GM21825 (cell line): Measurements from ENCODE around the gene SLC22A23.

Experiments used
- ATAC-seq: cut with Tn5 transposase; IDR thresholded peaks from one replicate; pipeline ENCODE4 v1.9.1; 2021; ENCODE audit warnings: mild to moderate bottlenecking, moderate library complexity; ENCODE audit not compliant: unreplicated experiment

Gene SLC22A23

DNA sequence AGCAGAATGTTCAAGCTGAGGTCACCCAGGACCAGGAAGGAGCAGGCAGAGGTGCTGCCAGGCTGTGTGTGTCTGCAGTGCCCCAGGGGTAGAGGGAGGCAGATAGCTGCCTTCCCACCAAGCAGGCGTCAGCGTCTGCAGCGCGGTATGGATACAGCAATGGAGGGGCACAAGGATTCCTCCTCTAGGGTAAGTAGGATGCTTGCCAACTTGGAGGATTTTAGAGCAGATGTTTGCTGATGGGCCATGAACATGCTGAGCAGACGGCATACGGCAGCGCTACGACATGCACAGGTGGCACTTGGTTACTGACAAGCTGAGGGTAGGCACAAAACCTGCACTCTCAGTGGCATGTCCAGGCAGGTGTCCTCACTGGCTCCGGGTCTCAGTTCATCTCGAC lies 150.0 kb downstream of the SLC22A23 start:
- ATAC-seq, result no peak

DNA sequence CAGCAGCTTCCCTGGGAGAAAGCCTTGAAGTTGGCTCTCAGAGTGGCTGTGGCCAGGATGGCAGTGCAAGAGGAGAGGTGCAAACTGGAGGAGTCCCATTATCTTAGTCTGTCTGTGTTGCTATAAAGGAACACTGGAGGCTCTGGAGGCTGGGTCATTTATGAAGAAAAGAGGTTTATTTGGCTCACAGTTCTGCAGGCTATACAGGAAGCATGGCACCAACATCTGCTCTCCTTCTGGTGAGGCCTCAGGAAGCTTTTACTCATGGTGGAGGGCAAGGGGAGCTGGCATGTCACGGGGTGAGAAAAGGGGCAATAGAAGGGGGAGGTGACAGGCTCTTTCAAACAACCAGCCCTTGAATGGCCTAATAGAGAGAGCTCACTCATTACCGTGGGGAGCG lies 151.0 kb downstream of the SLC22A23 start:
- no peak for ATAC-seq

- ATAC-seq, result no peak
These were observed 151.7 kb downstream of the SLC22A23 start for GRCh38 chr6:3305216-3305565.

DNA sequence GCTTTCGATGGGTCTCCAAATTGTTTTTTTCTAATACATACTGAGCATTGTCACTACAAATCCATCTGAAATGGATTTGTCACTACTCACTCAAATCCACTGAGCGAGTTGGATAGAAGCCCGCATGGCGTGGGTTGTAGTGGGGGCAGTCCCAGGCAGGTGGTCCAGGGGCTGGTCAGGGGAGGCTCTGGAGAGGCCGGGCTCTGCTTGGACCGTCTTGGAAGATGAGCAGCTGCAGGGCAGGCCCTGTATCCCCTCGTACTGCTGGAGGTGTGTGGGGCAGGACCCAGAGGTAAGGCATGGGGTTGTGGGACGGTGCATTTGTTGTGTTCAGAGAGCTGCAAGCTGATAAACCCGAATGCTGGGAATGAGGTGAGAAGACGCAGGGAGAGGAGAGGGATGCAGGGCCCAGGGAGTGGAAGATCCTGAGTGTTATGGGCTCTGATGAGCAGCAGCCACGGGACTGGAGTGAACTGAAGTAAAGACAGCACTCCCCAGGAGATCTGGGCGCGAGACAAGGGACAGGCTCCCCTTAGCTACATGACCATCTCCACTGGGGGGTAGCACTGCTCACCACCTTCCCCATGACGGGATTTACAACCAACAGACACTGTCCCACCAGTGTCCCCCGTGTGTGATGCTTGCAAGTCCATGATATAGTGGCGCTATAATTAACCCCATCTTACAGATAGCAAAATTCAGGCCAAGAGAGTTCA lies 152.2 kb downstream of the SLC22A23 start:
- ATAC-seq, result no peak

DNA sequence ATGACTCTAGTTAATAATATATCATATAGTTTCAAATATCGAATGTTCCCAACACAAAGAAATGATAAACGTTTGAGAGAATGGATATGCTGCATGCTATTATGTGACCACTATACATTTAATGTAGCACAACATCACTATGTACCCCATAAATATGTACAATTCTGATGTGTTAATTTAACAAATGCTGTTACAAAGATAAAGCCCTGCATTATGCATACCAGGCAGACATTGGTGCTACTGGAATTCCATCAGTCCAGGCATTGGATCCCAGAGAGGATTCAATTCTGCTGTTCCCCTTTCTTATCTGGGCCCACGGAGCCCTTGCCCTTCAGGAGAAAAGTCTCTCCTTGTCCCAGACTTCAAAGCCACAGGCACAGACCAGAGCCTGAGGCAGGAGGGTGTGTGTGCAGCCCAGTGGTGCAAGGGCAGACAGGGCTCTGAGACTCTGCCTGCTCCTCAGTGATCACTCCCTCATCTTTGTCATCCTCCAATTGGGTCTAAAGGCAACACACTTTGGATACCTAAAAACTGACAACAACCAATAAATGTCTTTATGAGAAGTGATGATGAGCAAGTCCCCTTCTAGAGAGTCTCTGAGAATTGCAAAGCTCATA lies 152.9 kb downstream of the SLC22A23 start:
- ATAC-seq, result no peak

DNA sequence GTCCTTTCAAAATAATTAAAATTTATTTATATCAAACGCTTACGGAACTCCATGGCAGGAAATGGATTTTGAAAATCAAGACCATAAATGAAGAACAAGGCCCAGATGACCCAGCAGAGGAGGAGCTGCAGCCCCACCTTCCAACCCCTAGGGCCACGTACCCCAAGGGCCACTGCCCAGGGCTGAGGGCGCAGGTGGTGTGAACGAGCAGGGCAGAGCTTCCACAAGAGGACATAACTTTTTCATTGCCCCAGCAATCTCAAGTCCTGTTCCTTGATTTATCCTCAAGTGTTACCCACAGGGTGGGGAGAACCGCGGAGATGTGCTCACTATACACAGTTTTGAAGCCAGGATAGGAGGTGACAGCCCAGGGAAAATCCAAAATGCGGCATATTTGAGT lies 155.3 kb downstream of the SLC22A23 start:
- no peak for ATAC-seq

GRCh38 chr6:3299221-3299620 lies 157.6 kb downstream of the SLC22A23 start:
- ATAC-seq, result no peak

GRCh38 chr6:3297909-3298308 lies 158.9 kb downstream of the SLC22A23 start:
- ATAC-seq, result no peak

GRCh38 chr6:3297006-3297405 lies 159.8 kb downstream of the SLC22A23 start:
- no peak for ATAC-seq

GRCh38 chr6:3296537-3296936 lies 160.3 kb downstream of the SLC22A23 start:
- no peak for ATAC-seq

GRCh38 chr6:3296078-3296477 lies 160.8 kb downstream of the SLC22A23 start:
- no peak for ATAC-seq

DNA sequence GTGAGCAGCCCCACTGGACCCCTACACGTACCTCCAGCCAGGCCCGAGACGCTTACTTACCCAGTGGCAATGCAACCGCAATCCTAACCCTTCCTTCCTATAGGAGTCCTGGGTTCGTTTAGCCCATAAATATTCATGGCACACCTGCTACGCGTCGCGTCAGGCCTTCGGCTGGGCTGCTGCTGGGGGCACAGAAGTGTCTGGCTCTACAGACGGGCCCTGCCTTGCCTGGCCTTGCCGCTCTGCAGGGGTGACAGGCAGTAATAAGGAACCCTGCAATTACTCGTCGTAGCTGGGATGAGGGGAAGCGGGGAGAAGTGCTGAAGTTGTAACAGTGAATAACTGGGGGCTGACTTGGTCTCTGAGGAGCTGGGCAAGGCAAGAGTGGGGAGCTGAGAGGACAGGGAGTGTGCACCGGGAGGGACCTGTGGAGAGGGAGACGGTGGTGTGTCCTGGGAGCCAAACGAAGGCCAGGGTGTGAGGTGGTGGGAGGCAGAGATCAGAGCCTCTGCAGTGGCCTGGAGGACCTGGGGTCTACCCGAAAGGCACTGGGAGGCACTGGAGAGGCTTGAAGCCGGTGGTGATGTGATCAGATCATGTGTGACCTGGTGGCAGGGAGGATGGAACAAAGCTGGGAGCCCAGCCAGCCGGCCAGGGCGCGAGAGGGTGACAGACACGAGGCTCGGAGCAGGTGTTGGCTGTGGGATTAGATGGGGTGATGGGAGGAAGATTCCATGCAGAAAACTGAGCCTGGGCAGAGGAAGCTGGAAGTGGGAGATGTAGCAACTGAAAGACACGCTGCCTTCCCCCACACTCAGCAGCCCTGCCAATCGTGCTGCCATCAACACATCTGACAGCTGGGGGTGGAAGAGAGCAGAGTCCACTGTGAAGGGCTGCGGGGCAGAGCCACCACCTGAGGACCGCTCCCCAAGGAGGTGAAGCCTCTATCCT lies 161.7 kb downstream of the SLC22A23 start:
- no peak for ATAC-seq

- no peak for ATAC-seq
These were observed 162.5 kb downstream of the SLC22A23 start for GRCh38 chr6:3294396-3294795.

DNA sequence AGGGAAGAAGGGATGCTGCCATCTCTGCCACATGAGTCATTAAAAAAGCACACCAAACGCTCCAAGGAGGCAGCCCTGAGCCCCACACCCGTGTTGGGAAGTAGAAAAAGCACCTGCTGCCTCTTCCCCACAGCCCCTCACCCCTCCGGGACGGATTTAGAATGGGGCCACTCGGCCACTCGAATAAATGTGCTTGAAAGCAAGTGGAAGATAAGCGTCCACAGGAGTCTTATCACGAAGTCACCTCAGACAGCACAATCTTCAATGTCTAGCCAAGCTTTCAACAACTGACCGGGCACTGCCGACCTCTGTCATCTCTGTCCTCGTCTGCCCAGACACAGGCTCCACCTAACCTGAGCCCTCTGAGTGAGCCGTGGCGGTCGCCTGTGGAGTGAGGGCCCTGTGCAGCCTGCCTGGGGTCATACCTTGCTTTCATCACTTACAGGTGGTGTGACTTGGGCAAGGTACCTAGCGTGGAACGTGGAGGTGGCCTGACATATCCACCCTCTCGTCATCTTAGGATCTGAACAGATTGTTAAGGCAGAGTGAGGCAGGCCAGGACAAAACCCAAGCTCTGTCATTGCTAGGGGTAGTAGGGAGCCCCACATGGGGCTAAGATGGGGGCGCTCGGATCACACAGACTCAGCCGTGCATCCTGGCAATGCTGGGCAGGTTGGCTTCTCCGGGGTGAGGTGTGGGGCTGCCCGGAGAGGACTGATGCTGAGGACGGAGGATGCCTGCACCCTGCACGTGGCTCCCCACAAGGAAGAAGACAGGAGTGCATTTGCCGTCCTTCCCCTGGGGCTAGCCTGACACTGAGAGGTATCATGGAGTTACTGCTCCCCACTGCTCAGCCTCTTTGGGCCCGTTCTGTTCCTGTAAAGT lies 163.3 kb downstream of the SLC22A23 start:
- ATAC-seq, result no peak

- no peak for ATAC-seq
These were observed 164.2 kb downstream of the SLC22A23 start for GRCh38 chr6:3292431-3293197.

DNA sequence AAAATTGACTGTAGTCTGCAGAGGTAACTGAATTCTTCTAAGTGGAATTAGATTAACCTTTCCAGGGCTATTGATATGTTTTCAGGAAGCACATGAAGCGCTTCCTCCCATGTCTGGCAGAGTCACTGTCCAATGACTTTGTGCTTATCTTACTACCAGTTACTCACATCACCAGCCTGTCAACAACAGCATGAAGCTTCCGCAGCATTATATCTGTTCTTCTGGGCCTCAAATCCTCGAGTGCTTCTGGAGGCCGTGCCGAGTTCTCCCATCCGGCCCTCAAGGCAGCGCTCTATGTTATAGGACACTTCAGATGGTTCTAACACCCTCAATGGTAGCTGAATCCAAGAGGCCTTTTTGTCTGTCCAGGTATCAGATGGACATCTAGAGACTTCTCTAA lies 164.9 kb downstream of the SLC22A23 start:
- no peak for ATAC-seq

DNA sequence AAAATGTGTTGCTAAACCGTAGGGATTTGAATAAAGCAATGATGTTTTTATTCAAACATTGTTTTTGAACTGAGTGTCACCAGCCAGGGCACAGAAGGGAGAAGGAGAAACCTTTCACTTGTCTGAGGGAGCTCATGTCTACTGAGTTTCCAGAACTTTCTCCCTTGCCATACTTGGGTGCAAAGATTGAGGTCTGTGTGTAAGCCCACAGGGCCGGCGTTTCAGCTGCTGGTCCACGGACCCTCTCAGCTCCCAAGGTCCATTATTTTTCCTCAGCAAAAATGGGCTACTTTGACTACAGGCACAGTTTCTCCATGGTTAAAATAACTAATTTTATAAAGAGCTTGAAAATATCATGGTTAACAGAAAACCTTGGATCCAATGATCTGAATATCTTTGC lies 165.5 kb downstream of the SLC22A23 start:
- ATAC-seq, result no peak

- ATAC-seq, result no peak
These were observed 166.0 kb downstream of the SLC22A23 start for GRCh38 chr6:3290931-3291211.

DNA sequence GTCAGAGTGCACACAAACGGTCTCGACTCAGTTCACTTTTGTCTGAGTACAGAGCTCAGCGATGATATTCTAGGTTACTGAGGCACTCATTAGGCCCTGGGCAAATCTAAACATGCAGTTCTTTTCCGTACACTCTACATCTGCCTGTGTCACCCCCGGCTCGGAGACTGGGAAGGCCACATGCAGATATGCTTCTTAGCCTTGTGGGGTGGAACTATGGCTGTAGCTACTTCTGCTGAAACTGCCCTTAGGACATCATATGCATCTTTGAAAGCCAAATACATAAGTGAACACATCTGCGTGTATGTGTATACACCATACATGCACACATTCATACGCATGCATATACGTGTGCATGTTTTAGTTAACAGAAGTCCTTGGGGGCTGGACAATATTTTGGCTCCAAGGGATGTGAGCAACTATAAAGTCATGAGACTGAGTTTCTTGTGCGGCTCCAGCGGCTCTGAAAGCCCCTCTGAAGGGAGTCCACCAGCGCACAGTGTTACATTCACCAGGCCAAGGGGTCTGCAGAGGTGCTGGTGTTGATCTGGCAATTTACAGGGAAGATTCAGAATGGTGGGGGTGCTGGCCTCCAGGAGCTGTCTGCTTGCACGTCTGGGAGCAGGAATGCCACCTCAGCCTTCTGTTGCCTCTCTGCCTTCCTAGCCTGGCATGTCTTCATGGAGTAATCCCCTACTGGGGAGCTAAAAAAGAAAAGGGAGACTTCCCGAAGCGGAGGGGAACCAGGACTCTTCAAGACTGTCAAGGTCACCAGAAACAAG lies 166.5 kb downstream of the SLC22A23 start:
- ATAC-seq, result no peak

DNA sequence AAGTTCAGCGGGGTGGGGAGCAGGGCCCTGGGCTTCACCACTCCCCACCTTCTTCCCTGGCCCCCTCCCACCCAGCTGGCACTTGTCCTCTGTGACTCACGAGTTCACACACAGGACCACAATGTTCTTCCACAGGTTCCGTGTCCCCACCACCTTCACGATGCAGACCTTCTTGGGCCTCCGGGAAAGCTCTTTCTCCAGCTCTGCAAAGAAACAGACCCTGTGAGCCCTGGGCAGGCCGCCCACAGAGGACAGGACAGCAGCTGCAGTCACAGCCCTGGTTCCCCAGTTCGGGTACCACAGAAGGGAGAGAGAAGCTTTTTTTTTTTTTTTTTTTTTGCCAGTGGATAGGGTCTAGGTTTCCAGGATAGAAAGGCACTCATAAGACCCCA lies 167.2 kb downstream of the SLC22A23 start:
- no peak for ATAC-seq
